HG03457 (cell line): ENCODE results near the gene TCERG1L.

Experiments used
- ATAC-seq: cut with Tn5 transposase; IDR thresholded peaks from one replicate; pipeline ENCODE4 v1.9.1; 2021; ENCODE audit warnings: moderate number of reproducible peaks; ENCODE audit not compliant: unreplicated experiment

Gene TCERG1L

DNA sequence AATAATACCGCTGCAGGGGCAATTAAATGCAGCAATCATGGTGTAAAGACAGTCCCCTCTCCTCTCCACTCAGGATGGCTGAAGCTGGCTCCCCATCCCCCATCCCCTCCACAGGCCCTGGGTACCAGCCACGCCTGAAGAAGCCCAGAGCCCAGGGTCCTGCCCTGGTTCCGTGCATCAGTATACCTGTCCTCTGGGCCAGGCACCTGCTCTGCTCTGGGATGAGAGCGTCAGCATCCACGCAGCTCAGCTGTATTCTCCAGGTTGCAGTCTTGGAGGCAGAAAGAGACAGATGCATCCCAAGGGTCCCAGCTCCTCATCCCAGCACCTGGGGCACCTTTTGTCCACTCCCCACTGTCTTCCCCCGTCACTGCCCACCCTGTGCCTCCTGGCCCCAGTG, 233.8 kb downstream of the TCERG1L start:
- no peak for ATAC-seq

- ATAC-seq = no peak
Measured at GRCh38 chr10:131077031-131077430, 234.5 kb downstream of the TCERG1L start.

- no peak for ATAC-seq
Measured at GRCh38 chr10:131076356-131076755, 235.2 kb downstream of the TCERG1L start.

GRCh38 chr10:131075218-131075770, 236.2 kb downstream of the TCERG1L start:
- no peak for ATAC-seq

GRCh38 chr10:131074682-131075081, 236.8 kb downstream of the TCERG1L start:
- ATAC-seq = no peak

GRCh38 chr10:131073469-131074035, 238.0 kb downstream of the TCERG1L start:
- ATAC-seq = no peak

DNA sequence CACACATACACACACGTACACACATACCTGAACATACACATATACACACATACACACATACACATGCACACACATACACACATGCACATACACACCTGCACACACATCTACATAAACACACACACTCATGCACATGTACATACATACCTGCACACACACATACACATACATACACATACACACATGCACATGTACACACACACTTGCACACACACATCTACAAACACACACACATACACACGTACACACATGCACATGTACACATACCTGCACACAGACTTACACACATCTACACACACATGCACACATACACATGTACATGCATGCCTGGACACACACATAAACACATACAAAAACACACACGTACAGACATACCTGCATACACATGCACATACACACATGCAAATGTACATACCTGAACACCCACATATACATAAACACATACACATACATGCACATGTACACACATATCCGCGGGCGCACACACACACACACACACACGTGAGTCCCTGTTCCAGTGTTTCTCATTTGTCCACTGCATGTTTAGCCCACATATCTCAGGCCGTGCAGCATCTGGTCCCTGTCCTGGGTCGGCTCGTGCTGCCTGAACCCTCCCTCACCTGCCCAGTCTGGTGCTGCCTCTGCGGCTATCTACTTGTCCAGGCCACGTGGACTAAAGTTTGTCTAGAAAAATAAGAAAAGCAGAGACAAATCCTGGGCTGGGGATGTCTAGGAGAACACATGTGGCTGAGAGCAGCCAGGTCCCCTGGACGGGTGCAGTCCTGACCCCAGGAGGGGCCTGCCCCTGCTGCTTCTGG, 238.7 kb downstream of the TCERG1L start:
- ATAC-seq = no peak

GRCh38 chr10:131071721-131072120, 239.8 kb downstream of the TCERG1L start:
- ATAC-seq = no peak

DNA sequence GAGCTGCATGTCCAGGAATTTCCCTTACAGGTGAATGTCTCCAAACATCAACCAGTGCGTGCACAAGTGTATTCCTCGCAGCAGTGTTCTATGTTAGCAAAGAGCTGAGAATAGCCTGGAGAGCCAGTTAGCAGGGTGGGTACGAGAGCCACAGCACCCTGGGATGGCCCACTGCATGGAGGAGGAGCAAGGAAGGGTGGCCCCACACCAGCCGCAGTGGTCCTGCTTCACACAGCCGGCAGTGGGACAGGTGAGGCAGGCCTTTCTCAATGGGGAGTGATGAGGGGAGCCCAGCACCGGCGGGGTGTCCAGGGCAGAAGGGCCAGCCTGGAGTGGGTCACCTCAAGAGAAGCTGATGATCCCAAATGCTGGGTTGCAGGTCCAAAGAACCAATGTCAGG, 240.7 kb downstream of the TCERG1L start:
- ATAC-seq = no peak

DNA sequence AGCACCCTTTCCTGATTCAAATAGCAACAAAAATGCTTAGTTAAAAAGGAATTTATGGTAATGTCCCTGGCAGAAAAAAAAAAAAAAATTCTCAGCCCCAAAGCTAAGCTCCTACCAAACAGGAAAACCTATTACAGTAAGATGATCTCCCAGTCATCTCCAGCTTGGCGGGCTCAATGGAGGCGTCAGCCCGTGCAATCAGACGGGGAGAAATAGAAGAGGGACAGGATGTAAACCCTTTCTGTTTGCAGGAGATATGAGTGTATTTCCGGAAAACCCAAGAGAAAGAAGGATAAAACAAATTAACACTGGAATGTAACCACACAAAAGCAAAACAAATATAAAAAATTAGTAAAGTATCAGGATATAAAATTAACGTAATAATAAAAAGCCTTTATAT, 242.8 kb downstream of the TCERG1L start:
- ATAC-seq = no peak

GRCh38 chr10:131068311-131068710, 243.2 kb downstream of the TCERG1L start:
- ATAC-seq = no peak

GRCh38 chr10:131067690-131068089, 243.8 kb downstream of the TCERG1L start:
- no peak for ATAC-seq

- no peak for ATAC-seq
Measured at GRCh38 chr10:131065673-131066305, 245.7 kb downstream of the TCERG1L start.

GRCh38 chr10:131063311-131063710, 248.2 kb downstream of the TCERG1L start:
- no peak for ATAC-seq

GRCh38 chr10:131062621-131063260, 248.8 kb downstream of the TCERG1L start:
- no peak for ATAC-seq

GRCh38 chr10:131061216-131061615, 250.3 kb downstream of the TCERG1L start:
- ATAC-seq = no peak

GRCh38 chr10:131059881-131060280, 251.6 kb downstream of the TCERG1L start:
- no peak for ATAC-seq

- no peak for ATAC-seq
Measured at GRCh38 chr10:131058799-131059198, 252.7 kb downstream of the TCERG1L start.

GRCh38 chr10:131056781-131057180, 254.7 kb downstream of the TCERG1L start:
- no peak for ATAC-seq

- no peak for ATAC-seq
Measured at GRCh38 chr10:131056091-131056579, 255.4 kb downstream of the TCERG1L start.

DNA sequence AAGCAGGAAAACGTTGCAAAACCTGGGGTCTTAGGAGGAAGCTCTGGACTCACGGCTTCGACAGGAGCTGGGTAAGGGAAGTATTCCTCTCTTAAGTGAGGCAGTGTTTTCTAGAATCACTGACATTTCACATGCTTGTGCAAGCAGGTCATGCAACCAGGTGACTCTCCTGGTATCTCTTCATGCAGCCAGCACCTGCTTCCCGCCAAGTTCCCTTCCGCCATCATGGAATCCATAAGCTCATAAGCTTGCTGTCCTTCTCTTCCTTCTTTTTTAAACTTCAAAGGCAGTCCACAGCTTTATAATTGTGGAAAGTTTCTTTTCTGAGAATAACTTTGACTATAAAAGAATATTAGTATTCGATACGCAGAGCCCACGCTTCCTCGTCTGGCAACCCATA, 256.1 kb downstream of the TCERG1L start:
- ATAC-seq = no peak
